ENCODE results near the gene IGF2BP3. TPM values are rescaled to one million over a fixed set of nuclear protein-coding genes. Genes with fewer than 3 reads are reported as not detected.

Gene IGF2BP3
- total RNA-seq, 1 experiment from 2014 or later = 75.3 TPM

GRCh38 chr7:23373151-23374004 lies 96.9 kb downstream of the IGF2BP3 start:
- no TSS peak for BruUV-seq (replicated peaks)
- ChIA-PET CTCF (no interaction called here), POLR2A (ENCODE audit: low non-redundant PET) (interaction anchor here (0.7 kb wide), 1 partner anchor 72 kb away, joined by 3 read pairs; no protein-coding TSS in a partner anchor)
- H3K27me3 ChIP-seq (replicated peaks; ENCODE audit: insufficient read depth, low read depth, low read length, poor library complexity) = no peaks in the 10 kb centered on the region
- no peaks in the 10 kb centered on the region for H3K36me3 ChIP-seq (ENCODE audit: insufficient read depth, low read length, poor library complexity, severe bottlenecking)
- intact Hi-C loops (cut with micrococcal nuclease; ENCODE audit: unreplicated experiment) = no loop called here
- H3K4me1 ChIP-seq (ENCODE audit: insufficient read depth, low read length, poor library complexity, severe bottlenecking) = no peaks in the 10 kb centered on the region
- no peak for DNase-seq (ENCODE audit: low spot score)
- no peak overlapping the region for H3K27ac ChIP-seq (ENCODE audit: low read depth, low read length, poor library complexity, severe bottlenecking)
- H3K4me3 ChIP-seq (ENCODE audit: low read depth, low read length, poor library complexity, severe bottlenecking) = no peak overlapping the region
- TF ChIP-seq EZH2 (IDR thresholded peaks at IDR 0.05; ENCODE audit: borderline replicate concordance, low read depth, low read length, poor library complexity, severe bottlenecking) (no peak), CTCF (conservative IDR thresholded peaks at IDR 0.05; ENCODE audit: low read depth, low read length) (no peak)
- H3K9me3 ChIP-seq (ENCODE audit: low read depth, low read length, poor library complexity, severe bottlenecking) = no peaks in the 10 kb centered on the region

GRCh38 chr7:23372611-23373010 lies 97.7 kb downstream of the IGF2BP3 start:
- no peaks in the 10 kb centered on the region for H3K4me1 ChIP-seq (ENCODE audit: insufficient read depth, low read length, poor library complexity, severe bottlenecking)
- H3K9me3 ChIP-seq (ENCODE audit: low read depth, low read length, poor library complexity, severe bottlenecking) = no peaks in the 10 kb centered on the region
- no peaks in the 10 kb centered on the region for H3K36me3 ChIP-seq (ENCODE audit: insufficient read depth, low read length, poor library complexity, severe bottlenecking)
- DNase-seq (ENCODE audit: low spot score) = no peak
- intact Hi-C loops (cut with micrococcal nuclease; ENCODE audit: unreplicated experiment) = no loop called here
- no peak overlapping the region for H3K27ac ChIP-seq (ENCODE audit: low read depth, low read length, poor library complexity, severe bottlenecking)
- POLR2A ChIA-PET (ENCODE audit: low non-redundant PET) = interaction anchor here (0.7 kb wide), 1 partner anchor 73 kb away, joined by 3 read pairs; no protein-coding TSS in a partner anchor
- CTCF ChIA-PET = no interaction called here
- no peaks in the 10 kb centered on the region for H3K27me3 ChIP-seq (replicated peaks; ENCODE audit: insufficient read depth, low read depth, low read length, poor library complexity)
- TF ChIP-seq CTCF (conservative IDR thresholded peaks at IDR 0.05; ENCODE audit: low read depth, low read length) (no peak), EZH2 (IDR thresholded peaks at IDR 0.05; ENCODE audit: borderline replicate concordance, low read depth, low read length, poor library complexity, severe bottlenecking) (no peak)
- BruUV-seq (replicated peaks) = no TSS peak
- no peak overlapping the region for H3K4me3 ChIP-seq (ENCODE audit: low read depth, low read length, poor library complexity, severe bottlenecking)

- POLR2A ChIA-PET (ENCODE audit: low non-redundant PET) = no interaction called here
- CTCF ChIA-PET = no interaction called here
- no peak for DNase-seq (ENCODE audit: low spot score)
- no peaks in the 10 kb centered on the region for H3K36me3 ChIP-seq (ENCODE audit: insufficient read depth, low read length, poor library complexity, severe bottlenecking)
- no TSS peak for BruUV-seq (replicated peaks)
- no peak overlapping the region for H3K27ac ChIP-seq (ENCODE audit: low read depth, low read length, poor library complexity, severe bottlenecking)
- TF ChIP-seq CTCF (conservative IDR thresholded peaks at IDR 0.05; ENCODE audit: low read depth, low read length) (no peak), EZH2 (IDR thresholded peaks at IDR 0.05; ENCODE audit: borderline replicate concordance, low read depth, low read length, poor library complexity, severe bottlenecking) (no peak)
- no peak overlapping the region for H3K4me3 ChIP-seq (ENCODE audit: low read depth, low read length, poor library complexity, severe bottlenecking)
- H3K27me3 ChIP-seq (replicated peaks; ENCODE audit: insufficient read depth, low read depth, low read length, poor library complexity) = no peaks in the 10 kb centered on the region
- H3K4me1 ChIP-seq (ENCODE audit: insufficient read depth, low read length, poor library complexity, severe bottlenecking) = no peaks in the 10 kb centered on the region
- intact Hi-C loops (cut with micrococcal nuclease; ENCODE audit: unreplicated experiment) = no loop called here
- H3K9me3 ChIP-seq (ENCODE audit: low read depth, low read length, poor library complexity, severe bottlenecking) = no peaks in the 10 kb centered on the region
These were observed 98.6 kb downstream of the IGF2BP3 start for GRCh38 chr7:23371654-23372053.
